Karpas-422 (cell line): Measurements from ENCODE around the gene KIF4A. TPM values are rescaled to one million over a fixed set of nuclear protein-coding genes. Genes with fewer than 3 reads are reported as not detected.
"Not testable (repeated sequence)": the region's sequence is repeated elsewhere in the genome, so short reads cannot be mapped to it uniquely, and the experiment has no call there.

ENCODE experiments used
- DNase-seq: peaks from one replicate; pipeline ENCODE4 v3.0.0-alpha.2; 2015
- H2AFZ ChIP-seq: fragments of 200-600 bp; sonication (generic); 2 replicates; pipeline ENCODE4 v1.6.1; 2014; ENCODE audit warnings: antibody characterized with exemption, low read length, mixed read lengths
- H3K27ac ChIP-seq: fragments of 200-600 bp; sonication (generic); 2 replicates; pipeline ENCODE4 v1.5.1; 2014; ENCODE audit warnings: mild to moderate bottlenecking, low read length, moderate library complexity
- H3K27me3 ChIP-seq: fragments of 200-600 bp; sonication (generic); 2 replicates; pipeline ENCODE4 v1.6.1; 2014; ENCODE audit warnings: low read length, mixed read lengths
- H3K36me3 ChIP-seq: fragments of 200-600 bp; sonication (generic); 2 replicates; pipeline ENCODE4 v1.6.1; 2014; ENCODE audit warnings: low read length, mixed read lengths; ENCODE audit not compliant: insufficient read depth
- H3K4me1 ChIP-seq: fragments of 200-600 bp; sonication (generic); 2 replicates; pipeline ENCODE4 v1.6.1; 2014; ENCODE audit warnings: mild to moderate bottlenecking, low read length, mixed read lengths
- H3K4me2 ChIP-seq: fragments of 200-600 bp; sonication (generic); 2 replicates; pipeline ENCODE4 v1.6.1; 2014; ENCODE audit warnings: low read length, low read depth, mild to moderate bottlenecking; ENCODE audit not compliant: poor library complexity, severe bottlenecking
- H3K4me3 ChIP-seq: fragments of 200-600 bp; sonication (generic); 2 replicates; pipeline ENCODE4 v1.5.1; 2014; ENCODE audit warnings: mild to moderate bottlenecking, antibody characterized with exemption, low read length, mixed read lengths
- H3K79me2 ChIP-seq: fragments of 200-600 bp; sonication (generic); 2 replicates; pipeline ENCODE4 v1.6.1; 2014; ENCODE audit warnings: mild to moderate bottlenecking, low read length, mixed read lengths
- H3K9ac ChIP-seq: fragments of 200-600 bp; sonication (generic); 2 replicates; pipeline ENCODE4 v1.6.0; 2014; ENCODE audit warnings: low read length
- H3K9me2 ChIP-seq: fragments of 200-600 bp; sonication (generic), shearing (Covaris generic); replicated peaks from 2 replicates; pipeline ENCODE4 v1.6.0; 2014; ENCODE audit warnings: mild to moderate bottlenecking, low read length, moderate library complexity; ENCODE audit not compliant: insufficient read depth
- H3K9me3 ChIP-seq: fragments of 300-700, 200-600 bp; sonication (generic); 2 replicates; pipeline ENCODE4 v1.6.1; 2014; ENCODE audit warnings: low read length, mixed read lengths
- H4K20me1 ChIP-seq: fragments of 200-600 bp; sonication (generic); 2 replicates; pipeline ENCODE4 v1.6.1; 2014; ENCODE audit warnings: mild to moderate bottlenecking, antibody characterized with exemption, low read length, low read depth; ENCODE audit not compliant: insufficient read depth
- total RNA-seq: library from RNA; depleted of rRNA; stranded (reverse); fragments of >200 nt; shearing (Covaris generic); gene quantifications from 2 replicates; pipeline ENCODE4 v1.2.3, GENCODE V29; 2014; ENCODE audit warnings: low replicate concordance

KIF4A gene
- total RNA-seq, 1 experiment from 2014 or later = 12.6 TPM

DNA sequence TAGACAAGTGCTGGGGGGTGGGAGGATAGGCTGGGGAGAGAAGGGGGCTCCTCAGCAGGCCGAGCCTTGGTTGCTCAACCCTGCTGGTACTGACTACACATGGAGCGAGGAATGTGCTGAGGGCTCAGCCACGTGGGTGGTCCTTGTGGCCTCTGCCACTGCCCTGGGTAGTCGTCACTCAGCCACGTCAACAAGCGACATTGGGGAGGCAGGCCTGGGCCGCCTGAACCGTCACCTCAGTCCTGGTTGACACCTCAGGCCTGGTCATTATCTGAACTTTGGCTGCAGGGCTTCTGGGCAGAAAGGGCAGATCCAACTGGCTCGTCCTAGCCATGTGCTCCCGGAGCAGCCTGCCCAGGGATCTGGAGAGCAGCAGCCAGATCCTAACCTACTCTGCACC is 70.5 kb downstream of the KIF4A start:
- H3K4me3 ChIP-seq = no peak overlapping the region
- no peak overlapping the region for H2AFZ ChIP-seq
- DNase-seq = no peak
- no peak overlapping the region for H3K4me2 ChIP-seq
- no peak overlapping the region for H3K27ac ChIP-seq
- H3K79me2 ChIP-seq = no peaks in the 10 kb centered on the region
- H3K9me3 ChIP-seq = no peaks in the 10 kb centered on the region
- no peaks in the 10 kb centered on the region for H4K20me1 ChIP-seq
- no peak overlapping the region for H3K9ac ChIP-seq
- peaks cover 5% of the 10 kb centered on the region; the same call in 1 of the 2 replicates for H3K36me3 ChIP-seq
- H3K27me3 ChIP-seq = no peaks in the 10 kb centered on the region
- H3K9me2 ChIP-seq = no peaks in the 10 kb centered on the region
- H3K4me1 ChIP-seq = no peaks in the 10 kb centered on the region

- not testable (repeated sequence) for H3K36me3 ChIP-seq, H2AFZ ChIP-seq, DNase-seq, H3K9me3 ChIP-seq, H4K20me1 ChIP-seq, H3K4me1 ChIP-seq, H3K79me2 ChIP-seq, H3K9ac ChIP-seq, H3K27me3 ChIP-seq, H3K4me2 ChIP-seq, H3K4me3 ChIP-seq, H3K9me2 ChIP-seq, H3K27ac ChIP-seq
Observed at GRCh38 chrX:70368731-70369130, 78.8 kb downstream of the KIF4A start.

DNA sequence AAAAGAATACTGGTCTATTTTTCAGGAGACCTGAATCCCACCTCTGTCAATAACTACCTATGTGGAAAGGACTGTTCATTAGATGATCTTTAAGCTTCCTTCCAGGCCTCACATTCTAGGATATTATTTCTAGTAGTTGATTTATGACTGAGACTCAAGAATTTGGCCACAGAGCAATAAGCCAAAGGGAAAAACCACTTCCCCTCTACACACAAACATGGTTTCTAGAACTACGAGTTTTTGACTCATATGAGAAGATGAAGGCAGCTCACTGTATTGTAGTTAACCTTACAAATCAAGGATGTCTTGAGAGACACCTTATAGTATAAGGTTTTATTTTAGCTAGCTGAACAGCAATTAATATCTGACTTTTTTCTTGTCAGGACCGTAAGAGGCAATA is 96.3 kb downstream of the KIF4A start:
- no peak for DNase-seq
- Histone ChIP-seq H3K36me3 (peaks cover 14% of the 10 kb centered on the region), H2AFZ (no peak overlapping the region), H3K4me3 (no peak overlapping the region), H3K4me2 (no peak overlapping the region), H3K9me3 (peaks cover 7% of the 10 kb centered on the region), H3K79me2 (no peaks in the 10 kb centered on the region), H3K9me2 (no peaks in the 10 kb centered on the region), H3K27ac (no peak overlapping the region), H3K4me1 (no peaks in the 10 kb centered on the region), H4K20me1 (no peaks in the 10 kb centered on the region), H3K27me3 (no peaks in the 10 kb centered on the region), H3K9ac (no peak overlapping the region)

DNA sequence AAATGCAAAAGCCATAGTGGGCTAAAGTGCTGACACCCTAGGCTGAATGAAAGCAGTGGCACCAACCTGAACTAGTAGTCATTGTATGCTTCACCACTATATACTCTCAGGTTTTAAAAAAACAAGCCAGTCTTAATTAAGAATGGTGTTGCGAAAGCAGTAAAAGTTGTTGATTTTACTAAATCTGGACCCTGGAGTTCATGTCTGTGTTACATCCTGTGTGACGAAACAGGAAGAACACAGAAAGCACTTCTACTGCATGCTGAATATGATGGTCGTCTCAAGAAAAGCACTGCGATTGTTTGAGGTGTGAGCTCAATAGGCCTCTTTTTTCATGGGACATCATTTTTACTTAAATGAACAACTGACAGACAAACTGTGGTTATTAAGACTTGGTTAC is 109.0 kb downstream of the KIF4A start:
- no peaks in the 10 kb centered on the region for H4K20me1 ChIP-seq
- no peaks in the 10 kb centered on the region for H3K79me2 ChIP-seq
- H3K27me3 ChIP-seq = no peaks in the 10 kb centered on the region
- H3K27ac ChIP-seq = no peak overlapping the region
- H3K9me2 ChIP-seq = no peaks in the 10 kb centered on the region
- H3K9ac ChIP-seq = no peak overlapping the region
- peaks cover 24% of the 10 kb centered on the region for H3K36me3 ChIP-seq
- H2AFZ ChIP-seq = no peak overlapping the region
- DNase-seq = no peak
- H3K4me2 ChIP-seq = no peak overlapping the region
- no peaks in the 10 kb centered on the region for H3K4me1 ChIP-seq
- no peaks in the 10 kb centered on the region; the same call in 1 of the 2 replicates for H3K9me3 ChIP-seq
- no peak overlapping the region for H3K4me3 ChIP-seq

GRCh38 chrX:70400181-70400580 is 110.3 kb downstream of the KIF4A start:
- H3K4me1 ChIP-seq, H3K79me2 ChIP-seq, H3K27me3 ChIP-seq, H3K9me3 ChIP-seq, DNase-seq, H3K4me3 ChIP-seq, H3K9me2 ChIP-seq, H3K27ac ChIP-seq, H2AFZ ChIP-seq, H3K4me2 ChIP-seq, H4K20me1 ChIP-seq, H3K9ac ChIP-seq: not testable (repeated sequence)
- H3K36me3 ChIP-seq = peaks cover 21% of the 10 kb centered on the region

DNA sequence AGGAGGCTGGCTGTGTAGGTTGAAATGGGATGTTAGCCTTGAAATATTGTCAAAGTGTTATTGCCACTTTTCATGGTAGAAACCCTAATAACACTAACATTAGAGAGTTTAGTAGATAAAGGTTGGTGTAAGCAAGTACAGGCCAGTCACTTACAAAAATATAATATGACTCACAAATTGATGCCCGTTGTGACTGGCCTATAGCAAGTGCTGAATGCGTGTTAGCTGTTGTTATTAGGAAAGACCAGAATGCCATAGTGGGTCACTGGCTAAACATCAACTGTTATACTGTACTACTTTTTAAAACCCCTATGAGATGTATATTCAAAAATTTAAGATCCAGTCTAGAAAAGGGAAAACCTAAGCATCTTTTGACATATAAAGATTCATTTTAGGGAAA is 112.8 kb downstream of the KIF4A start:
- Histone ChIP-seq H3K27me3 (no peaks in the 10 kb centered on the region), H3K36me3 (peaks cover 21% of the 10 kb centered on the region), H3K79me2 (no peaks in the 10 kb centered on the region), H3K27ac (no peak overlapping the region), H3K9me3 (no peaks in the 10 kb centered on the region; the same call in 1 of the 2 replicates), H3K4me3 (no peak overlapping the region), H3K4me2 (no peak overlapping the region), H3K9ac (no peak overlapping the region), H2AFZ (no peak overlapping the region), H4K20me1 (no peaks in the 10 kb centered on the region), H3K4me1 (no peaks in the 10 kb centered on the region), H3K9me2 (no peaks in the 10 kb centered on the region)
- DNase-seq = no peak

GRCh38 chrX:70405003-70405402 is 115.1 kb downstream of the KIF4A start:
- H3K9ac ChIP-seq = no peak overlapping the region
- DNase-seq = no peak
- H3K9me3 ChIP-seq = no peaks in the 10 kb centered on the region
- no peak overlapping the region for H2AFZ ChIP-seq
- H3K4me1 ChIP-seq = no peaks in the 10 kb centered on the region
- peaks cover 21% of the 10 kb centered on the region for H3K36me3 ChIP-seq
- H3K4me2 ChIP-seq = no peak overlapping the region
- H3K79me2 ChIP-seq = no peaks in the 10 kb centered on the region
- H3K27ac ChIP-seq = no peak overlapping the region
- H3K9me2 ChIP-seq = no peaks in the 10 kb centered on the region
- no peaks in the 10 kb centered on the region for H4K20me1 ChIP-seq
- H3K27me3 ChIP-seq = no peaks in the 10 kb centered on the region
- no peak overlapping the region for H3K4me3 ChIP-seq

DNA sequence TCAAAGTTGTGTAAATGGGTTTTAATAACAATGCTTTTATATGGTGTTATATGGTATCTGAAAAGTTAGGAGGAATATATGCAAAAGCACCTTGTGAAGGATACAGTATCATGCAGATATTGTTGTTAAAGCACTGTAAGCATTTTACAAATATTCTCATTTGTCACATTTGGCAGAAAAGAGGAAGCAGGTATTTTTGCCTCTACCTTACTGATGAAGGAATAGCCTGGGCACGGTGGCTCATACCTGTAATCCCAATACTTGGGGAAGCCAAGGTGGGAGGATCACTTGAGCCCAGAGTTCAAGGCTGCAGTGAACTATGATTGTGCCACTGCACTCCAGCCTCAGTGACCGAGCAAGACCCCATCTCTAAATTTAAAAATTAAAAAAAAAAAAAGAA is 121.0 kb downstream of the KIF4A start:
- H3K9ac ChIP-seq = no peak overlapping the region
- no peak for DNase-seq
- H3K4me2 ChIP-seq = no peak overlapping the region
- H3K4me1 ChIP-seq = no peaks in the 10 kb centered on the region
- H3K79me2 ChIP-seq = no peaks in the 10 kb centered on the region
- no peaks in the 10 kb centered on the region for H3K27me3 ChIP-seq
- no peak overlapping the region for H3K4me3 ChIP-seq
- no peaks in the 10 kb centered on the region for H4K20me1 ChIP-seq
- H3K27ac ChIP-seq = no peak overlapping the region
- H3K9me3 ChIP-seq = no peaks in the 10 kb centered on the region
- peaks cover 6% of the 10 kb centered on the region; the same call in 1 of the 2 replicates for H3K36me3 ChIP-seq
- H3K9me2 ChIP-seq = no peaks in the 10 kb centered on the region
- H2AFZ ChIP-seq = no peak overlapping the region

GRCh38 chrX:70411475-70411874 is 121.6 kb downstream of the KIF4A start:
- Histone ChIP-seq H3K9me3 (no peaks in the 10 kb centered on the region), H3K9me2 (no peaks in the 10 kb centered on the region), H3K4me3 (no peak overlapping the region), H3K79me2 (no peaks in the 10 kb centered on the region), H3K27me3 (no peaks in the 10 kb centered on the region), H4K20me1 (no peaks in the 10 kb centered on the region), H3K4me2 (no peak overlapping the region), H3K27ac (no peak overlapping the region), H3K4me1 (no peaks in the 10 kb centered on the region), H3K36me3 (peaks cover under 1% of the 10 kb centered on the region; the same call in 1 of the 2 replicates), H3K9ac (no peak overlapping the region), H2AFZ (no peak overlapping the region)
- no peak for DNase-seq
